ENCODE results near the gene CALML5. TPM values are rescaled to one million over a fixed set of nuclear protein-coding genes. Genes with fewer than 3 reads are reported as not detected.

The CALML5 gene
- total RNA-seq, 2 experiments from 2014 or later, result not detected

GRCh38 chr10:5467207-5467535 lies 32.2 kb downstream of the CALML5 start:
- H3K4me1 Mint-ChIP-seq (ENCODE audit: low read depth), result no peaks in the 10 kb centered on the region
- ATAC-seq (no peak), DNase-seq (no peak)
- no peaks in the 10 kb centered on the region for H3K36me3 Mint-ChIP-seq (ENCODE audit: low read depth)
- POLR2A ChIA-PET, result no interaction called here
- H3K4me3 Mint-ChIP-seq, result no peak overlapping the region
- no peak overlapping the region for H3K27ac Mint-ChIP-seq
- no peaks in the 10 kb centered on the region for H3K9me3 Mint-ChIP-seq (ENCODE audit: insufficient read depth)
- CTCF ChIA-PET, result no interaction called here
- H3K27me3 Mint-ChIP-seq (ENCODE audit: low read depth), result peaks cover under 1% of the 10 kb centered on the region

- H3K4me1 Mint-ChIP-seq (ENCODE audit: low read depth), result no peaks in the 10 kb centered on the region
These were observed 32.7 kb downstream of the CALML5 start for GRCh38 chr10:5466451-5467206.

DNA sequence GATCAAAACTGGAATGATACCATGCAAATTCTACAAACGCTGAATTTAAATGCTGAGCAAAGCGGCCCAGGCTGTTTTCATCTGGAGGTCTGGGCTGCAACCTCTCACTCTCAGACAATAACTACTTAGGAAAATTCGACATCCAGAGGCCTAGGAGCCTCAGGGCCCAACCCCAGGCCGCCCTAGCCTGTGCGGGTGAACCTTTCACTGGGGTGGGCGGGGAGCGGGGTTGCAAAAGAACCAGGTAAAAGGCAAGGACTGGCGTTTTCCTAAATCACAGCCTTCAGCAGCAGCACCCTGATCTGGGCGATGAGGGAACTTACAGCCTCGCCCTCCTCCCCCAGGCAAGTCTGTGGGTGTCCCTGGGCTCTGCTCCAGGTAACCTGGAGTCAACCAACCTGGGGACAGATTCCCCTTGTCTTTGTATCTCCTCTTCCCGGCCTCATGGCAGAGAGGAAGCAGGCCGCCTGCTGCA lies 33.4 kb downstream of the CALML5 start:
- H3K27ac Mint-ChIP-seq, result no peak overlapping the region
- no peaks in the 10 kb centered on the region for H3K36me3 Mint-ChIP-seq (ENCODE audit: low read depth)
- no peaks in the 10 kb centered on the region for H3K4me1 Mint-ChIP-seq (ENCODE audit: low read depth)
- DNase-seq (no peak), ATAC-seq (no peak)
- POLR2A ChIA-PET, result no interaction called here
- no peaks in the 10 kb centered on the region for H3K9me3 Mint-ChIP-seq (ENCODE audit: insufficient read depth)
- CTCF ChIA-PET, result no interaction called here
- no peak overlapping the region for H3K4me3 Mint-ChIP-seq
- no peaks in the 10 kb centered on the region for H3K27me3 Mint-ChIP-seq (ENCODE audit: low read depth)

More at GRCh38 chr10:5466451-5467206, 32.7 kb downstream of the CALML5 start:
- CTCF ChIA-PET, result no interaction called here
- H3K9me3 Mint-ChIP-seq (ENCODE audit: insufficient read depth), result no peaks in the 10 kb centered on the region
- no peak overlapping the region for H3K27ac Mint-ChIP-seq
- no peak for ATAC-seq
- H3K36me3 Mint-ChIP-seq (ENCODE audit: low read depth), result no peaks in the 10 kb centered on the region
- DNase-seq, result no peak
- H3K27me3 Mint-ChIP-seq (ENCODE audit: low read depth), result no peaks in the 10 kb centered on the region
- H3K4me3 Mint-ChIP-seq, result no peak overlapping the region
- POLR2A ChIA-PET, result no interaction called here

- POLR2A ChIA-PET, result no interaction called here
- H3K4me1 Mint-ChIP-seq (ENCODE audit: low read depth), result no peaks in the 10 kb centered on the region
- H3K27ac Mint-ChIP-seq, result no peak overlapping the region
- DNase-seq (no peak), ATAC-seq (no peak)
- no peaks in the 10 kb centered on the region for H3K27me3 Mint-ChIP-seq (ENCODE audit: low read depth)
- H3K4me3 Mint-ChIP-seq, result no peak overlapping the region
- H3K36me3 Mint-ChIP-seq (ENCODE audit: low read depth), result peaks cover 4% of the 10 kb centered on the region
- H3K9me3 Mint-ChIP-seq (ENCODE audit: insufficient read depth), result no peaks in the 10 kb centered on the region
- CTCF ChIA-PET, result interaction anchor here (0.6 to 1.5 kb wide), 2 partner anchors 159 to 277 kb away, joined by 3 to 8 read pairs; no protein-coding TSS in a partner anchor
These were observed 34.8 kb downstream of the CALML5 start for GRCh38 chr10:5464546-5464945.

- Mint-ChIP-seq H3K36me3 (ENCODE audit: low read depth) (peaks cover 17% of the 10 kb centered on the region), H3K4me3 (no peak overlapping the region), H3K4me1 (ENCODE audit: low read depth) (peaks cover 6% of the 10 kb centered on the region), H3K9me3 (ENCODE audit: insufficient read depth) (no peaks in the 10 kb centered on the region), H3K27ac (no peak overlapping the region), H3K27me3 (ENCODE audit: low read depth) (no peaks in the 10 kb centered on the region)
- CTCF ChIA-PET, result interaction anchor here (1.2 to 3.7 kb wide), 4 partner anchors 15 to 160 kb away, joined by 3 to 24 read pairs (median 8); no protein-coding TSS in a partner anchor
- ATAC-seq (no peak), DNase-seq (no peak)
- POLR2A ChIA-PET, result no interaction called here
These were observed 36.5 kb downstream of the CALML5 start for GRCh38 chr10:5462841-5463293.

DNA sequence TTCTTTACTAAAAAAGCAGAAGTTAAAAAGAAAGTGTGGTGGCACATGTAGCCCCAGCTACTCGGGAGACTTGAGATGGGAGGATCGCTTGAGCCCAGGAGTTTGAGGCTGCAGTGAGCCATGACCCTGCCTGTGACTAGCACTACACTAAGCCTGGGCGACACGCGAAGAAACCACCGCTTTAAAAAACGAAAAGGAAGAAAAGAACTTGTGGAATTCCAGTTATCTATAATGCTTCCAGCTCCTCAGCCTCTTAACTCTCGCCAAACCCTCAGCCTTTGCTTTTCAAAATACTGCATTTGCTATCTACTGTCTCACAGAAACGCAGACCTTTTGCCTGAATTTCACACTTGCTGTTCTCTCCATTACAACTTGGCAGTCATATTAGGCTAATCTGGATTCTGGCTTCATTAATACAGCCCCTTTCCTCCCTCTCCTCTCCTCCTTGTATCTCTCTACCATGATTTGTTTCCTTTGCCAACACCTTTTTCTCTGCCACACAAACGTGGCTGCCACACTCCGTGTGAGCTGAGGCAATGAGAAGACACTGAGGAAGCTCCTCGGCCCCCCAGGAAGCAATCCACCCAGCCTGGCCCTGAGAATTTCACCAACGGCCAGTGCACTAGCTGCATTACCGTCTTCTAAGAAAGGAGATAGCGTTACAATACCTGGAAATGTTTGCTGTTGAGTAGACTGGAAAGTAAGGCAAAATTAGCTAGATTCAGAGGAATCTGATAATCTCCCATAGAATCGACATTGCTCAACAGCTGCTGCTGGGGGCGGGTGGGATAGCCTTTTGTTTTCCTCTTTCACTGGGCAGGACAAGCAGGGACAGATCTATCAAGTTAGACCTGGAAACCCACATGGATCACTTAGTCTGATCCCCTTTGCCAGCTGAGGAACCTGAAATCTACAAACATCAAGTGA lies 37.2 kb downstream of the CALML5 start:
- Mint-ChIP-seq H3K9me3 (ENCODE audit: insufficient read depth) (no peaks in the 10 kb centered on the region), H3K36me3 (ENCODE audit: low read depth) (peaks cover 19% of the 10 kb centered on the region), H3K27me3 (ENCODE audit: low read depth) (no peaks in the 10 kb centered on the region), H3K27ac (no peak overlapping the region), H3K4me3 (no peak overlapping the region), H3K4me1 (ENCODE audit: low read depth) (peaks cover 8% of the 10 kb centered on the region)
- ATAC-seq, result no peak
- no peak for DNase-seq
- ChIA-PET POLR2A (no interaction called here), CTCF (interaction anchor here (1.2 to 3.7 kb wide), 5 partner anchors 14 to 612 kb away, joined by 3 to 24 read pairs (median 5); no protein-coding TSS in a partner anchor)

GRCh38 chr10:5461203-5461588 lies 38.2 kb downstream of the CALML5 start:
- ATAC-seq, result no peak
- no peak overlapping the region for H3K27ac Mint-ChIP-seq
- H3K4me3 Mint-ChIP-seq, result no peak overlapping the region
- H3K4me1 Mint-ChIP-seq (ENCODE audit: low read depth), result peaks cover 11% of the 10 kb centered on the region
- ChIA-PET CTCF (interaction anchor here (1.5 to 3.7 kb wide), 3 partner anchors 18 to 611 kb away, joined by 5 to 24 read pairs (median 12); no protein-coding TSS in a partner anchor), POLR2A (interaction anchor here (0.7 kb wide), 1 partner anchor 24 kb away, joined by 3 read pairs; no protein-coding TSS in a partner anchor)
- H3K36me3 Mint-ChIP-seq (ENCODE audit: low read depth), result peaks cover 27% of the 10 kb centered on the region
- no peaks in the 10 kb centered on the region for H3K27me3 Mint-ChIP-seq (ENCODE audit: low read depth)
- no peaks in the 10 kb centered on the region for H3K9me3 Mint-ChIP-seq (ENCODE audit: insufficient read depth)
- DNase-seq, result peak; percentile 15

- peaks cover 11% of the 10 kb centered on the region for H3K4me1 Mint-ChIP-seq (ENCODE audit: low read depth)
- H3K9me3 Mint-ChIP-seq (ENCODE audit: insufficient read depth), result no peaks in the 10 kb centered on the region
- no peaks in the 10 kb centered on the region for H3K27me3 Mint-ChIP-seq (ENCODE audit: low read depth)
- peaks cover 32% of the 10 kb centered on the region for H3K36me3 Mint-ChIP-seq (ENCODE audit: low read depth)
- ATAC-seq, result no peak
- no peak overlapping the region for H3K4me3 Mint-ChIP-seq
- no peak for DNase-seq
- ChIA-PET POLR2A (interaction anchor here (0.7 kb wide), 1 partner anchor 23 kb away, joined by 3 read pairs; no protein-coding TSS in a partner anchor), CTCF (interaction anchor here (1.5 to 3.7 kb wide), 3 partner anchors 17 to 611 kb away, joined by 5 to 24 read pairs (median 12); no protein-coding TSS in a partner anchor)
- no peak overlapping the region for H3K27ac Mint-ChIP-seq
These were observed 38.7 kb downstream of the CALML5 start for GRCh38 chr10:5460468-5461202.

DNA sequence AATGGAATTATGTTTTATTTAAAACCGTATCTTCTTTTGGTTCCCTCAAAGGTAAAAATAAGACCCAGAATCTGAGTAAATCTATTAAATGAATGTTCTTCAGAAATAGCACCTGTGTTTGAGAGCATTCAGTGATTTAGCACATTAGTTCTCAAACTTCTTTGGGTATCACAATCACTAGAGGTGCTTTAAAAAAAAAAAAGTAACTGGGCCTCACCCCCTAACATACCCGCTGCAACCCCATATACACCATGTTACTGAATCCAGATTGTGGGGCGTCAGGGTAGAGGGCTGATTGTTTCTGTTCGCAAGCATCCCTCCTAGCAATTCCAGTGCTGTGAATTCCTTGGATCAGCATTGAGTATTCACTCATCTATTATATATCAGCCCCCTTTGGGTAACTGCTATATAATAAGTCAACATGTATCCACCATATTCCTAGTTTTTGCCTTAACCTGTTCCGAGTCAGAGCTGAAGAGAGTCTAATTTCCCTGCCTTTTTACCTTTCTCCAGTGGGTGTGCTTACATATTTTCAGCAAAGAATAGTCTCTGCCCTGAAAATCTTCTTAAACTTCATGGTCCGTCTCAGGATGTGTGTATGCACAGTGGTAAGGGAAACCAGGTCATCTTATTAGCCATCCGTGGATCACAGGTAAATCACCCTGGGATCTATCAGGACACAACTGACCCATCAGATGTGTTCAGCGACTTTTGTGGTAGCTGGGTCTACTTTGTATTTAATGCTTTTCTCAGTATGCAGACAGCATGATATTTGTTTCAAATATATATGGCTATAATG lies 40.2 kb downstream of the CALML5 start:
- Mint-ChIP-seq H3K36me3 (ENCODE audit: low read depth) (peaks cover 45% of the 10 kb centered on the region), H3K27me3 (ENCODE audit: low read depth) (no peaks in the 10 kb centered on the region), H3K4me1 (ENCODE audit: low read depth) (peaks cover 11% of the 10 kb centered on the region), H3K9me3 (ENCODE audit: insufficient read depth) (no peaks in the 10 kb centered on the region), H3K27ac (no peak overlapping the region), H3K4me3 (no peak overlapping the region)
- CTCF ChIA-PET, result no interaction called here
- POLR2A ChIA-PET, result no interaction called here
- ATAC-seq (no peak), DNase-seq (no peak)

GRCh38 chr10:5458425-5458824 lies 40.9 kb downstream of the CALML5 start:
- Mint-ChIP-seq H3K4me3 (no peak overlapping the region), H3K4me1 (ENCODE audit: low read depth) (peaks cover 11% of the 10 kb centered on the region), H3K27me3 (ENCODE audit: low read depth) (no peaks in the 10 kb centered on the region), H3K27ac (no peak overlapping the region), H3K9me3 (ENCODE audit: insufficient read depth) (no peaks in the 10 kb centered on the region), H3K36me3 (ENCODE audit: low read depth) (peaks cover 52% of the 10 kb centered on the region)
- CTCF ChIA-PET, result no interaction called here
- POLR2A ChIA-PET, result no interaction called here
- DNase-seq (no peak), ATAC-seq (no peak)

GRCh38 chr10:5457741-5458140 lies 41.6 kb downstream of the CALML5 start:
- DNase-seq, result no peak
- peak overlapping the region; percentile 22 for H3K27ac Mint-ChIP-seq
- no peaks in the 10 kb centered on the region for H3K27me3 Mint-ChIP-seq (ENCODE audit: low read depth)
- H3K4me3 Mint-ChIP-seq, result no peak overlapping the region
- H3K4me1 Mint-ChIP-seq (ENCODE audit: low read depth), result peaks cover 11% of the 10 kb centered on the region
- ChIA-PET CTCF (no interaction called here), POLR2A (no interaction called here)
- ATAC-seq, result peak; percentile 47
- peaks cover 59% of the 10 kb centered on the region for H3K36me3 Mint-ChIP-seq (ENCODE audit: low read depth)
- no peaks in the 10 kb centered on the region for H3K9me3 Mint-ChIP-seq (ENCODE audit: insufficient read depth)
